ENCODE results near the gene FLNA. TPM values are rescaled to one million over a fixed set of nuclear protein-coding genes. Genes with fewer than 3 reads are reported as not detected.
A peak's percentile ranks its signal among the peaks of the same experiment; 100 is the strongest.

FLNA gene
- total and polyA plus RNA-seq, 9 of the 15 experiments (the other 6 are each of a cell fraction or from before 2014, with no cell fraction given) = 6.2 to 735 (median 135) TPM

GRCh38 chrX:154349359-154349935 lies 25.0 kb downstream of the FLNA start:
- Histone ChIP-seq H3K36me3 (ENCODE audit: control insufficient read depth, insufficient read depth, low read length) (peaks cover 64% of the 10 kb centered on the region; the same call in 2 of the 3 replicates), H4K20me1 (replicated peaks; ENCODE audit: control insufficient read depth, insufficient read depth, low read length) (peaks cover 13% of the 10 kb centered on the region), H3K9me3 (replicated peaks; ENCODE audit: control insufficient read depth, insufficient read depth, low read depth, low read length) (no peaks in the 10 kb centered on the region), H3K4me2 (ENCODE audit: insufficient read depth, low read length) (no peak overlapping the region), H3K27me3 (ENCODE audit: control insufficient read depth in 2 of 2, insufficient read depth in 2 of 2, low read length in 2 of 2) (no peaks in the 10 kb centered on the region), H3K4me3 (no peak overlapping the region), H2AFZ (ENCODE audit: low read depth, low read length) (no peak overlapping the region), H3K9me1 (ENCODE audit: control insufficient read depth, insufficient read depth, low read length) (no peaks in the 10 kb centered on the region), H3K4me1 (replicated peaks in 1 of 2; ENCODE audit: control insufficient read depth in 2 of 2, insufficient read depth in 2 of 2, low read length in 2 of 2) (peaks cover 3 to 50% of the 10 kb centered on the region in 2 experiments; a peak in 3 of 5 replicates), H3K27ac (ENCODE audit: extremely low read depth, low read depth, low read length) (no peak overlapping the region), H3K79me2 (ENCODE audit: control insufficient read depth, insufficient read depth, low read length) (no peaks in the 10 kb centered on the region), H3K9ac (ENCODE audit: insufficient read depth in 1 of 2, low read depth in 2 of 2, low read length in 2 of 2) (peak overlapping the region in 1 of 2 experiments; percentile 4; a peak in 2 of 4 replicates)
- no peak for TF ChIP-seq ZNF436 (CRISPR knock-in tag; IDR thresholded peaks at IDR 0.05)
- peak; percentile 34 for TF ChIP-seq RBFOX2 (IDR thresholded peaks at IDR 0.05; ENCODE audit: low read depth, low read length)
- 0 out of 2 replicates have a peak, but pooled peaks have one; percentile 2 for TF ChIP-seq POLR2A (conservative IDR thresholded peaks at IDR 0.05)
- peak; percentile 21; the same call in 1 of the 2 replicates for TF ChIP-seq ZFX (CRISPR knock-in tag; IDR thresholded peaks at IDR 0.05)
- no peak for TF ChIP-seq KLF6 (CRISPR knock-in tag; IDR thresholded peaks at IDR 0.05; ENCODE audit: borderline replicate concordance)
- peak; percentile 43 for TF ChIP-seq RBM22 (IDR thresholded peaks at IDR 0.05; ENCODE audit: low read depth, low read length, poor library complexity, severe bottlenecking)
- TF ChIP-seq POLR2G (IDR thresholded peaks at IDR 0.05; ENCODE audit: low read depth, low read length) = peak; percentile 64
- 0 out of 2 replicates have a peak, but pooled peaks have one; percentile 22 for TF ChIP-seq NFIC (IDR thresholded peaks at IDR 0.05)
- ATAC-seq = no peak
- ChIA-PET CTCF (ENCODE audit: low intra/inter-chr PET ratio) (no interaction called here), POLR2A (interaction anchor here (0.6 to 1.4 kb wide), 7 partner anchors 9 to 677 kb away, joined by 3 to 5 read pairs (median 3); partner anchors contain the start of genes FUNDC2 and RPL10)
- no peak for FAIRE-seq
- no TSS peak for BruUV-seq (replicated peaks)
- in situ Hi-C loops (cut with MboI) = no loop called here
- intact Hi-C loops (cut with micrococcal nuclease) = no loop called here
- WGBS (ENCODE audit: insufficient coverage, low coverage, missing lambda C conversion rate) = 80% methylated on average over 7 of the region's 19 CpGs
- no peak for DNase-seq (ENCODE audit: extremely low read depth in 1 of 4, low spot score in 3 of 4)
